K562 (cell line): ENCODE results near the gene NFIC. TPM values are rescaled to one million over a fixed set of nuclear protein-coding genes. Genes with fewer than 3 reads are reported as not detected.

Source experiments
- ARNT ChIP-seq, 2 experiments: fragments of 450-650 bp; IDR thresholded peaks; 2 replicates each; pipeline ENCODE4 v1.6.1; 2016; ENCODE audit warnings: mild to moderate bottlenecking in 1 of 2
- ATF1 ChIP-seq, 2 experiments: fragments of 450-650 bp in 1 of 2; IDR thresholded peaks; 2 replicates each; pipeline ENCODE4 v1.6.1; 2016; ENCODE audit warnings: missing compliant biosample characterization in 1 of 2, missing genetic modification characterization in 1 of 2
- BACH1 ChIP-seq: fragments of 200-800 bp; sonication (Bioruptor generic); IDR thresholded peaks from 2 replicates; pipeline ENCODE4 v1.6.1; 2016; ENCODE audit warnings: missing genetic modification characterization, missing compliant biosample characterization
- BHLHE40 ChIP-seq: IDR thresholded peaks from 2 replicates; pipeline ENCODE4 v1.6.1; 2011; ENCODE audit warnings: low read length, improper control_type of control experiment
- HNRNPK ChIP-seq: fragments of 200-400 bp; formaldehyde crosslinking; IDR thresholded peaks from one replicate; pipeline ENCODE4 v1.6.1; 2018; ENCODE audit warnings: mild to moderate bottlenecking, low read depth, low read length; ENCODE audit not compliant: poor library complexity, severe bottlenecking
- HSF4 ChIP-seq: fragments of 250-450 bp; sonication (Bioruptor Pico); IDR thresholded peaks from 2 replicates; pipeline ENCODE4 v2.1.2; 2022; ENCODE audit warnings: mild to moderate bottlenecking, moderate library complexity, borderline replicate concordance
- KDM5B ChIP-seq: fragments of 200-600 bp; sonication (generic); IDR thresholded peaks from 2 replicates; pipeline ENCODE4 v1.6.1; 2012; ENCODE audit warnings: low read depth, mild to moderate bottlenecking, moderate library complexity, low read length, control low read depth, inconsistent platforms; ENCODE audit not compliant: insufficient replicate concordance
- MAFG ChIP-seq: fragments of 450-650 bp; conservative IDR thresholded peaks from 2 replicates; pipeline ENCODE4 v1.6.1; 2016; ENCODE audit warnings: missing genetic modification characterization, missing compliant biosample characterization
- RBM22 ChIP-seq: fragments of 200-400 bp; formaldehyde crosslinking; IDR thresholded peaks from 2 replicates; pipeline ENCODE4 v1.6.1; 2018; ENCODE audit warnings: low read length, low read depth; ENCODE audit not compliant: poor library complexity, severe bottlenecking
- RFX5 ChIP-seq: IDR thresholded peaks from 2 replicates; pipeline ENCODE4 v1.6.1; 2011; ENCODE audit warnings: low read depth, mild to moderate bottlenecking, improper control_type of control experiment, low read length
- SIN3A ChIP-seq, 2 experiments: fragments of 150-350 bp in 1 of 2; IDR thresholded peaks; 2 replicates each; pipeline ENCODE4 v1.6.1; 2011 to 2016; ENCODE audit warnings: borderline replicate concordance in 2 of 2, low read depth in 2 of 2, low read length in 2 of 2, mild to moderate bottlenecking in 2 of 2, moderate library complexity in 2 of 2; ENCODE audit not compliant: control insufficient read depth in 1 of 2
- TBP ChIP-seq: optimal IDR thresholded peaks from 2 replicates; pipeline ENCODE3; 2011; ENCODE audit warnings: low read depth, low read length, improper control_type of control experiment
- ZKSCAN8 ChIP-seq: fragments of 200-800 bp; sonication (Bioruptor generic); IDR thresholded peaks from 2 replicates; pipeline ENCODE4 v1.6.1; 2016; ENCODE audit warnings: missing genetic modification characterization, missing compliant biosample characterization
- polyA plus RNA-seq, 8 experiments: library from polyadenylated mRNA; depleted of rRNA in 4 of 8; stranded (reverse) in 5 of 8; unstranded in 3 of 8; fragments of >200 nt; fragmentation: Nextera tagmentation in 2 of 8; fragmentation: Illumina TruSeq in 1 of 8; extraction: Ambion mirVana in 2 of 8; extraction: Trizol in 1 of 8; gene quantifications; 2 replicates each; pipeline versions ENCODE4 v1.2.1 to v1.2.3, GENCODE V29; 2011 to 2014; ENCODE audit warnings: inconsistent platforms in 1 of 8, missing spikeins in 1 of 8
- total RNA-seq, 7 experiments: library from RNA; depleted of rRNA in 6 of 7; stranded (reverse); fragments of >200 nt in 6 of 7; fragmentation: Illumina TruSeq in 2 of 7; extraction: Trizol in 2 of 7; gene quantifications; 2 replicates each; pipeline versions ENCODE4 v1.2.1 to v1.2.3, GENCODE V29; 2011 to 2021; ENCODE audit warnings: low replicate concordance in 1 of 7
- TF ChIP-seq, protein P1 (sequence below): fragments of 450-650 bp; formaldehyde crosslinking; IDR thresholded peaks from 2 replicates; pipeline ENCODE4 v1.4.0; 2022; ENCODE audit warnings: mild to moderate bottlenecking, moderate library complexity
- TF ChIP-seq, protein P2 (sequence below): fragments of 450-650 bp; IDR thresholded peaks from 2 replicates; pipeline ENCODE4 v1.6.1; 2017; ENCODE audit warnings: antibody characterized with exemption, mild to moderate bottlenecking
- TF ChIP-seq, protein P3 (sequence below): fragments of 200-800 bp; sonication (Bioruptor generic); IDR thresholded peaks from 2 replicates; pipeline ENCODE4 v1.6.1; 2017; ENCODE audit warnings: missing genetic modification characterization, missing compliant biosample characterization
- TF ChIP-seq, protein P4 (sequence below): fragments of 450-650 bp; IDR thresholded peaks from 2 replicates; pipeline ENCODE4 v1.6.1; 2016; ENCODE audit warnings: borderline replicate concordance

The NFIC gene
- total and polyA plus RNA-seq, 9 of the 15 experiments (the other 6 are each of a cell fraction or from before 2014, with no cell fraction given): 0.71 to 62.1 (median 6.9) TPM

DNA sequence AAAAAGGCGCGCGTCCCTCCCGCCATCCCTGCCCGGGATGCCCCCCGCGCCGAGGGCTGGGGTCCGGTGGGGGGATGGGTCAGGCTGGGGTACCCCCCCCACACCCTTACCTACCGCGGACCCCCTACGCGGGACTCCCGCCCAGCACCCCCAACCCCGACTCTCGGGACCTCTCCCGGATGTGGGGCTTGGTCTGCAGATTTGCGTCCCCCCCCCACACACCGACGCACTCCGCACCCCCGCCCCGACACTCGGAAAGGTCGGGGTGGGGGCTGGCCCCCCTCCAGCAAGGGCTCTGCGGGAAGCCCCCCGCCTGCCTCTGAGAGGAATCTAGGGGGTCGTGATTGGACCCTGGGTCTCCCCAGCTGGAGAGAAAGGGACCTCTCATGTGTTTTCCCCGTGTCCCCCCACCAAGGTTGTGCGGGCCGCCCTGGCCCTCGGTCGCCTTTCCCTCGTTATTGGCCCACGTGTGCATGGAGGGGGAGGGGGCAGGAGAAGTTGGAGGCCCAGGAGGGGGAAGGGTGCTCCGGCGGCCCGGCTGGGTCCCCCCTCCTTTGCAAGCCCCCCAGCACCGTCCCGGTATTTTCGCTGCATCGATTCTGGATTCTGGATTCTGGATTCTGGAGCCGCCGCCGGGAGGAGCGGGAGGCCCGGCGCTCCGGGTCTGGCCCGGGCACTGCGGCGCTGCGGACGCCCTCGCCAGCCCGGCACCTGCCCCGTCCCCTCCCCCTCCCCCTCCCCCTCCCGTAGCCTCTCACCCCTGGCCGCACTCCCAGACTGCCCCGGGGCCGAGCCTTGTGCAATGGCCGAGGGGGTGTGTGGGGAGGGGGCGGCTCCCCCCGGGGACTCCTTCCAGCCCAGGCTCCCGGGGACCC lies 607 bp downstream of the NFIC start (continued):
- TF ChIP-seq, protein P1, sequence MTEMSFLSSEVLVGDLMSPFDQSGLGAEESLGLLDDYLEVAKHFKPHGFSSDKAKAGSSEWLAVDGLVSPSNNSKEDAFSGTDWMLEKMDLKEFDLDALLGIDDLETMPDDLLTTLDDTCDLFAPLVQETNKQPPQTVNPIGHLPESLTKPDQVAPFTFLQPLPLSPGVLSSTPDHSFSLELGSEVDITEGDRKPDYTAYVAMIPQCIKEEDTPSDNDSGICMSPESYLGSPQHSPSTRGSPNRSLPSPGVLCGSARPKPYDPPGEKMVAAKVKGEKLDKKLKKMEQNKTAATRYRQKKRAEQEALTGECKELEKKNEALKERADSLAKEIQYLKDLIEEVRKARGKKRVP (CRISPR knock-in tag): no peak
- TF ChIP-seq KDM5B: peak; percentile 53
- TF ChIP-seq, protein P2, sequence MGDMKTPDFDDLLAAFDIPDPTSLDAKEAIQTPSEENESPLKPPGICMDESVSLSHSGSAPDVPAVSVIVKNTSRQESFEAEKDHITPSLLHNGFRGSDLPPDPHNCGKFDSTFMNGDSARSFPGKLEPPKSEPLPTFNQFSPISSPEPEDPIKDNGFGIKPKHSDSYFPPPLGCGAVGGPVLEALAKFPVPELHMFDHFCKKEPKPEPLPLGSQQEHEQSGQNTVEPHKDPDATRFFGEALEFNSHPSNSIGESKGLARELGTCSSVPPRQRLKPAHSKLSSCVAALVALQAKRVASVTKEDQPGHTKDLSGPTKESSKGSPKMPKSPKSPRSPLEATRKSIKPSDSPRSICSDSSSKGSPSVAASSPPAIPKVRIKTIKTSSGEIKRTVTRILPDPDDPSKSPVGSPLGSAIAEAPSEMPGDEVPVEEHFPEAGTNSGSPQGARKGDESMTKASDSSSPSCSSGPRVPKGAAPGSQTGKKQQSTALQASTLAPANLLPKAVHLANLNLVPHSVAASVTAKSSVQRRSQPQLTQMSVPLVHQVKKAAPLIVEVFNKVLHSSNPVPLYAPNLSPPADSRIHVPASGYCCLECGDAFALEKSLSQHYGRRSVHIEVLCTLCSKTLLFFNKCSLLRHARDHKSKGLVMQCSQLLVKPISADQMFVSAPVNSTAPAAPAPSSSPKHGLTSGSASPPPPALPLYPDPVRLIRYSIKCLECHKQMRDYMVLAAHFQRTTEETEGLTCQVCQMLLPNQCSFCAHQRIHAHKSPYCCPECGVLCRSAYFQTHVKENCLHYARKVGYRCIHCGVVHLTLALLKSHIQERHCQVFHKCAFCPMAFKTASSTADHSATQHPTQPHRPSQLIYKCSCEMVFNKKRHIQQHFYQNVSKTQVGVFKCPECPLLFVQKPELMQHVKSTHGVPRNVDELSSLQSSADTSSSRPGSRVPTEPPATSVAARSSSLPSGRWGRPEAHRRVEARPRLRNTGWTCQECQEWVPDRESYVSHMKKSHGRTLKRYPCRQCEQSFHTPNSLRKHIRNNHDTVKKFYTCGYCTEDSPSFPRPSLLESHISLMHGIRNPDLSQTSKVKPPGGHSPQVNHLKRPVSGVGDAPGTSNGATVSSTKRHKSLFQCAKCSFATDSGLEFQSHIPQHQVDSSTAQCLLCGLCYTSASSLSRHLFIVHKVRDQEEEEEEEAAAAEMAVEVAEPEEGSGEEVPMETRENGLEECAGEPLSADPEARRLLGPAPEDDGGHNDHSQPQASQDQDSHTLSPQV: peak; percentile 33; the same call in 1 of the 2 replicates
- no peak for TF ChIP-seq BACH1 (tag)
- no peak for TF ChIP-seq RFX5
- TF ChIP-seq, protein P3, sequence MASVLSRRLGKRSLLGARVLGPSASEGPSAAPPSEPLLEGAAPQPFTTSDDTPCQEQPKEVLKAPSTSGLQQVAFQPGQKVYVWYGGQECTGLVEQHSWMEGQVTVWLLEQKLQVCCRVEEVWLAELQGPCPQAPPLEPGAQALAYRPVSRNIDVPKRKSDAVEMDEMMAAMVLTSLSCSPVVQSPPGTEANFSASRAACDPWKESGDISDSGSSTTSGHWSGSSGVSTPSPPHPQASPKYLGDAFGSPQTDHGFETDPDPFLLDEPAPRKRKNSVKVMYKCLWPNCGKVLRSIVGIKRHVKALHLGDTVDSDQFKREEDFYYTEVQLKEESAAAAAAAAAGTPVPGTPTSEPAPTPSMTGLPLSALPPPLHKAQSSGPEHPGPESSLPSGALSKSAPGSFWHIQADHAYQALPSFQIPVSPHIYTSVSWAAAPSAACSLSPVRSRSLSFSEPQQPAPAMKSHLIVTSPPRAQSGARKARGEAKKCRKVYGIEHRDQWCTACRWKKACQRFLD: peak; percentile 5; the same call in 1 of the 2 replicates
- peak; percentile 59 for TF ChIP-seq RBM22
- no peak for TF ChIP-seq ARNT (IDR thresholded peaks at IDR 0.05)
- TF ChIP-seq BHLHE40: no peak
- peak in 1 of 2 experiments; percentile 71; a peak in 1 of 4 replicates for TF ChIP-seq SIN3A (IDR thresholded peaks at IDR 0.05; ENCODE audit: borderline replicate concordance in 2 of 2, control insufficient read depth in 1 of 2, low read depth in 2 of 2, low read length in 2 of 2)
- TF ChIP-seq, protein P4, sequence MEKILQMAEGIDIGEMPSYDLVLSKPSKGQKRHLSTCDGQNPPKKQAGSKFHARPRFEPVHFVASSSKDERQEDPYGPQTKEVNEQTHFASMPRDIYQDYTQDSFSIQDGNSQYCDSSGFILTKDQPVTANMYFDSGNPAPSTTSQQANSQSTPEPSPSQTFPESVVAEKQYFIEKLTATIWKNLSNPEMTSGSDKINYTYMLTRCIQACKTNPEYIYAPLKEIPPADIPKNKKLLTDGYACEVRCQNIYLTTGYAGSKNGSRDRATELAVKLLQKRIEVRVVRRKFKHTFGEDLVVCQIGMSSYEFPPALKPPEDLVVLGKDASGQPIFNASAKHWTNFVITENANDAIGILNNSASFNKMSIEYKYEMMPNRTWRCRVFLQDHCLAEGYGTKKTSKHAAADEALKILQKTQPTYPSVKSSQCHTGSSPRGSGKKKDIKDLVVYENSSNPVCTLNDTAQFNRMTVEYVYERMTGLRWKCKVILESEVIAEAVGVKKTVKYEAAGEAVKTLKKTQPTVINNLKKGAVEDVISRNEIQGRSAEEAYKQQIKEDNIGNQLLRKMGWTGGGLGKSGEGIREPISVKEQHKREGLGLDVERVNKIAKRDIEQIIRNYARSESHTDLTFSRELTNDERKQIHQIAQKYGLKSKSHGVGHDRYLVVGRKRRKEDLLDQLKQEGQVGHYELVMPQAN: peak; percentile 66; the same call in 1 of the 2 replicates
- TF ChIP-seq MAFG (tag): no peak
- peak; percentile 98 for TF ChIP-seq HNRNPK
- no peak for TF ChIP-seq HSF4 (CRISPR knock-in tag)
- peak; percentile 50 for TF ChIP-seq TBP
- TF ChIP-seq ATF1 (CRISPR knock-in tag; IDR thresholded peaks at IDR 0.05): no peak
- TF ChIP-seq ATF1 (tag; IDR thresholded peaks at IDR 0.05): 0 out of 2 replicates have a peak, but pooled peaks have one; percentile 10
- TF ChIP-seq ZKSCAN8 (CRISPR knock-in tag): no peak
